ENCODE results near the gene ZBTB44.
"Not testable (repeated sequence)": the region's sequence is repeated elsewhere in the genome, so short reads cannot be mapped to it uniquely, and the experiment has no call there.

Gene ZBTB44

GRCh38 chr11:130314750-130315285, at the start of gene ZBTB44:
Gene ZBTB44 (minus strand): TSS chr11:130314917. CDS start chr11:130261873, 53,044 bp downstream.
- DNase-seq (ENCODE audit: low read depth, low spot score), result peak; percentile 59
- TF ChIP-seq FOXP2 (optimal IDR thresholded peaks at IDR 0.05; ENCODE audit: control extremely low read depth, extremely low read length, insufficient read depth) (no peak), EZH2 (IDR thresholded peaks at IDR 0.05) (no peak), POLR2AphosphoS5 (IDR thresholded peaks at IDR 0.05; ENCODE audit: borderline replicate concordance, low read depth, low read length) (no peak; the same call in 1 of the 2 replicates)
- Histone ChIP-seq H3K9ac (ENCODE audit: insufficient read length) (peak within 1 kb of the TSS; percentile 84), H3K27ac (peak within 1 kb of the TSS; percentile 71; the same call in 1 of the 2 replicates), H3K36me3 (ENCODE audit: insufficient read depth, low read length) (no peaks in the 10 kb centered on the region), H3K4me3 (peak within 1 kb of the TSS; percentile 96), H3K9me3 (ENCODE audit: low read depth, low read length) (no peaks in the 10 kb centered on the region)

GRCh38 chr11:130359419-130359818, 44.7 kb upstream of the ZBTB44 start:
- no peak overlapping the region for H3K9ac ChIP-seq (ENCODE audit: insufficient read length)
- no peaks in the 10 kb centered on the region; the same call in 1 of the 2 replicates for H3K9me3 ChIP-seq (ENCODE audit: low read depth, low read length)
- TF ChIP-seq POLR2AphosphoS5 (IDR thresholded peaks at IDR 0.05; ENCODE audit: borderline replicate concordance, low read depth, low read length) (no peak), FOXP2 (optimal IDR thresholded peaks at IDR 0.05; ENCODE audit: control extremely low read depth, extremely low read length, insufficient read depth) (no peak), EZH2 (IDR thresholded peaks at IDR 0.05) (no peak)
- no peak for DNase-seq (ENCODE audit: low read depth, low spot score)
- H3K36me3 ChIP-seq (ENCODE audit: insufficient read depth, low read length), result no peaks in the 10 kb centered on the region
- no peak overlapping the region for H3K27ac ChIP-seq
- no peak overlapping the region for H3K4me3 ChIP-seq

GRCh38 chr11:130358398-130358797, 43.7 kb upstream of the ZBTB44 start:
- H3K9me3 ChIP-seq (ENCODE audit: low read depth, low read length), result no peaks in the 10 kb centered on the region; the same call in 1 of the 2 replicates
- no peaks in the 10 kb centered on the region for H3K36me3 ChIP-seq (ENCODE audit: insufficient read depth, low read length)
- no peak overlapping the region for H3K9ac ChIP-seq (ENCODE audit: insufficient read length)
- no peak overlapping the region for H3K27ac ChIP-seq
- no peak overlapping the region for H3K4me3 ChIP-seq
- no peak for DNase-seq (ENCODE audit: low read depth, low spot score)
- TF ChIP-seq FOXP2 (optimal IDR thresholded peaks at IDR 0.05; ENCODE audit: control extremely low read depth, extremely low read length, insufficient read depth) (no peak), EZH2 (IDR thresholded peaks at IDR 0.05) (no peak), POLR2AphosphoS5 (IDR thresholded peaks at IDR 0.05; ENCODE audit: borderline replicate concordance, low read depth, low read length) (no peak)

- no peak overlapping the region for H3K9ac ChIP-seq (ENCODE audit: insufficient read length)
Observed at GRCh38 chr11:130347261-130347660, 32.5 kb upstream of the ZBTB44 start.

GRCh38 chr11:130344841-130345240, 30.1 kb upstream of the ZBTB44 start:
- Histone ChIP-seq H3K9ac (ENCODE audit: insufficient read length) (no peak overlapping the region), H3K9me3 (ENCODE audit: low read depth, low read length) (no peaks in the 10 kb centered on the region), H3K4me3 (no peak overlapping the region), H3K36me3 (ENCODE audit: insufficient read depth, low read length) (no peaks in the 10 kb centered on the region), H3K27ac (no peak overlapping the region)
- TF ChIP-seq EZH2 (IDR thresholded peaks at IDR 0.05) (no peak), POLR2AphosphoS5 (IDR thresholded peaks at IDR 0.05; ENCODE audit: borderline replicate concordance, low read depth, low read length) (no peak), FOXP2 (optimal IDR thresholded peaks at IDR 0.05; ENCODE audit: control extremely low read depth, extremely low read length, insufficient read depth) (no peak)
- DNase-seq (ENCODE audit: low read depth, low spot score), result no peak

More at GRCh38 chr11:130347261-130347660, 32.5 kb upstream of the ZBTB44 start:
- TF ChIP-seq POLR2AphosphoS5 (IDR thresholded peaks at IDR 0.05; ENCODE audit: borderline replicate concordance, low read depth, low read length), result no peak
- no peak for TF ChIP-seq EZH2 (IDR thresholded peaks at IDR 0.05)
- TF ChIP-seq FOXP2 (optimal IDR thresholded peaks at IDR 0.05; ENCODE audit: control extremely low read depth, extremely low read length, insufficient read depth), result no peak
- H3K4me3 ChIP-seq, result no peak overlapping the region
- no peaks in the 10 kb centered on the region for H3K9me3 ChIP-seq (ENCODE audit: low read depth, low read length)
- DNase-seq (ENCODE audit: low read depth, low spot score), result no peak
- H3K27ac ChIP-seq, result no peak overlapping the region
- no peaks in the 10 kb centered on the region for H3K36me3 ChIP-seq (ENCODE audit: insufficient read depth, low read length)

- Histone ChIP-seq H3K9me3 (ENCODE audit: low read depth, low read length) (no peaks in the 10 kb centered on the region), H3K4me3 (no peak overlapping the region), H3K36me3 (ENCODE audit: insufficient read depth, low read length) (no peaks in the 10 kb centered on the region), H3K9ac (ENCODE audit: insufficient read length) (no peak overlapping the region), H3K27ac (no peak overlapping the region)
- TF ChIP-seq POLR2AphosphoS5 (IDR thresholded peaks at IDR 0.05; ENCODE audit: borderline replicate concordance, low read depth, low read length) (no peak), EZH2 (IDR thresholded peaks at IDR 0.05) (no peak), FOXP2 (optimal IDR thresholded peaks at IDR 0.05; ENCODE audit: control extremely low read depth, extremely low read length, insufficient read depth) (no peak)
- DNase-seq (ENCODE audit: low read depth, low spot score), result no peak
Observed at GRCh38 chr11:130340671-130341319, 26.1 kb upstream of the ZBTB44 start.

- H3K27ac ChIP-seq, result no peak overlapping the region
- no peak overlapping the region for H3K4me3 ChIP-seq
- no peak for DNase-seq (ENCODE audit: low read depth, low spot score)
- H3K9me3 ChIP-seq (ENCODE audit: low read depth, low read length), result no peaks in the 10 kb centered on the region
- H3K9ac ChIP-seq (ENCODE audit: insufficient read length), result no peak overlapping the region
- no peak for TF ChIP-seq POLR2AphosphoS5 (IDR thresholded peaks at IDR 0.05; ENCODE audit: borderline replicate concordance, low read depth, low read length)
- H3K36me3 ChIP-seq (ENCODE audit: insufficient read depth, low read length), result no peaks in the 10 kb centered on the region
Observed at GRCh38 chr11:130338667-130339066, 23.9 kb upstream of the ZBTB44 start.

- Histone ChIP-seq H3K27ac (no peak overlapping the region), H3K9me3 (ENCODE audit: low read depth, low read length) (no peaks in the 10 kb centered on the region), H3K36me3 (ENCODE audit: insufficient read depth, low read length) (no peaks in the 10 kb centered on the region), H3K9ac (ENCODE audit: insufficient read length) (no peak overlapping the region), H3K4me3 (no peak overlapping the region)
- no peak for TF ChIP-seq EZH2 (IDR thresholded peaks at IDR 0.05)
- no peak for TF ChIP-seq FOXP2 (optimal IDR thresholded peaks at IDR 0.05; ENCODE audit: control extremely low read depth, extremely low read length, insufficient read depth)
- no peak for TF ChIP-seq POLR2AphosphoS5 (IDR thresholded peaks at IDR 0.05; ENCODE audit: borderline replicate concordance, low read depth, low read length)
- no peak for DNase-seq (ENCODE audit: low read depth, low spot score)
Observed at GRCh38 chr11:130337281-130338089, 22.8 kb upstream of the ZBTB44 start.

- DNase-seq (ENCODE audit: low read depth, low spot score); H3K36me3 ChIP-seq (ENCODE audit: insufficient read depth, low read length); H3K4me3 ChIP-seq; H3K9me3 ChIP-seq (ENCODE audit: low read depth, low read length); H3K9ac ChIP-seq (ENCODE audit: insufficient read length); H3K27ac ChIP-seq: not testable (repeated sequence)
Observed at GRCh38 chr11:130331397-130331796, 16.7 kb upstream of the ZBTB44 start.
